ENCODE data around the gene CSTPP1. TPM values are rescaled to one million over a fixed set of nuclear protein-coding genes. Genes with fewer than 3 reads are reported as not detected.

CSTPP1 gene
- polyA plus RNA-seq, 1 experiment, result 48.7 TPM

DNA sequence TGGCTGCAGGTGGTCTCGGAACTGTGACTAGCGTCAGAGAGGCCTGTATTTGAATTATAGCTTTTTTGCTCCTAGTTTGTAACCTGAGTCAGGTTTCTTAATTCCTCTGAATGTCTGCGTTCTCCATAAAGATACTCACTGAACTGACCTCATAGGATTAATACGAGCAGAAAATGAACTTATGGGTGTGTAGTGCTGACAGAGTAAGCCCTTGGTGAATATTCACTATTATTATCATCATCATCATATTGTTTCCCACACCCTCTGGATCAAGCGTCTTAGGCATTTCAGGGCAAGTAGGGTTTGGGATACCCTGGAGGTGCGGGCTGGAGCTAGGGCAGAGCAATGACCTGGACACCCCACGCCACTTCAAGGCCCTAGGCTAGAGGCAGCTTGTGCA is 211.1 kb downstream of the CSTPP1 start:
- POLR2A ChIA-PET, result interaction anchor here (0.6 kb wide), 1 partner anchor 227 kb away, joined by 3 read pairs; no protein-coding TSS in a partner anchor
- no peaks in the 10 kb centered on the region for H3K27me3 ChIP-seq (ENCODE audit: control insufficient read depth, insufficient read depth, low read length)
- H3K36me3 ChIP-seq (ENCODE audit: control insufficient read depth, insufficient read depth, low read length), result no peaks in the 10 kb centered on the region; the same call in 1 of the 2 replicates
- DNase-seq (ENCODE audit: low read depth), result no peak
- CTCF ChIA-PET, result interaction anchor here (0.5 to 1.0 kb wide), 2 partner anchors 25 to 229 kb away, joined by 3 read pairs; no protein-coding TSS in a partner anchor
- TF ChIP-seq, protein P1, sequence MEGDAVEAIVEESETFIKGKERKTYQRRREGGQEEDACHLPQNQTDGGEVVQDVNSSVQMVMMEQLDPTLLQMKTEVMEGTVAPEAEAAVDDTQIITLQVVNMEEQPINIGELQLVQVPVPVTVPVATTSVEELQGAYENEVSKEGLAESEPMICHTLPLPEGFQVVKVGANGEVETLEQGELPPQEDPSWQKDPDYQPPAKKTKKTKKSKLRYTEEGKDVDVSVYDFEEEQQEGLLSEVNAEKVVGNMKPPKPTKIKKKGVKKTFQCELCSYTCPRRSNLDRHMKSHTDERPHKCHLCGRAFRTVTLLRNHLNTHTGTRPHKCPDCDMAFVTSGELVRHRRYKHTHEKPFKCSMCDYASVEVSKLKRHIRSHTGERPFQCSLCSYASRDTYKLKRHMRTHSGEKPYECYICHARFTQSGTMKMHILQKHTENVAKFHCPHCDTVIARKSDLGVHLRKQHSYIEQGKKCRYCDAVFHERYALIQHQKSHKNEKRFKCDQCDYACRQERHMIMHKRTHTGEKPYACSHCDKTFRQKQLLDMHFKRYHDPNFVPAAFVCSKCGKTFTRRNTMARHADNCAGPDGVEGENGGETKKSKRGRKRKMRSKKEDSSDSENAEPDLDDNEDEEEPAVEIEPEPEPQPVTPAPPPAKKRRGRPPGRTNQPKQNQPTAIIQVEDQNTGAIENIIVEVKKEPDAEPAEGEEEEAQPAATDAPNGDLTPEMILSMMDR (IDR thresholded peaks at IDR 0.05; ENCODE audit: insufficient read depth, low read depth, low read length), result no peak
- no peak overlapping the region for H3K4me3 ChIP-seq (ENCODE audit: low read depth, low read length)

DNA sequence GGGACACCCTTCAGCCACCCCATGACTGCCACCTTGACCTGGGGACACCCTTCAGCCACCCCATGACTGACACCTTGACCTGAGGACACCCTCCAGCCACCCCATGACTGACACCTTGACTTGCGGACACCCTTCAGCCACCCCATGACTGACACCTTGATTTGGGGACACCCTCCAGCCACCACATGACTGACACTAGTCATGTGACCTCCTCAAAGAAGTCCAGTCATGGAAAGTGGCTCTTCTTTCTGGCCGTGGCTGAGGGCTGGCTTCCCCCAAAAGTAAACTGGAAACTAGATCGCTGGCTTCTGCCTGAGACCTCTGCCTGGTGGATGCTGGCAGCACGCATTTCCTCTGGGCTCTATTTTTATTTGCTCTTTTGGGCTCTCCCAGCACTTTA is 211.7 kb downstream of the CSTPP1 start:
- CTCF ChIA-PET, result interaction anchor here (1.6 to 1.9 kb wide), 3 partner anchors 13 to 260 kb away, joined by 4 to 7 read pairs (median 6); no protein-coding TSS in a partner anchor
- Histone ChIP-seq H3K36me3 (ENCODE audit: control insufficient read depth, insufficient read depth, low read length) (no peaks in the 10 kb centered on the region; the same call in 1 of the 2 replicates), H3K4me3 (ENCODE audit: low read depth, low read length) (no peak overlapping the region), H3K27me3 (ENCODE audit: control insufficient read depth, insufficient read depth, low read length) (no peaks in the 10 kb centered on the region)
- TF ChIP-seq, protein P1 (IDR thresholded peaks at IDR 0.05; ENCODE audit: insufficient read depth, low read depth, low read length), result no peak
- DNase-seq (ENCODE audit: low read depth), result no peak
- POLR2A ChIA-PET, result no interaction called here

DNA sequence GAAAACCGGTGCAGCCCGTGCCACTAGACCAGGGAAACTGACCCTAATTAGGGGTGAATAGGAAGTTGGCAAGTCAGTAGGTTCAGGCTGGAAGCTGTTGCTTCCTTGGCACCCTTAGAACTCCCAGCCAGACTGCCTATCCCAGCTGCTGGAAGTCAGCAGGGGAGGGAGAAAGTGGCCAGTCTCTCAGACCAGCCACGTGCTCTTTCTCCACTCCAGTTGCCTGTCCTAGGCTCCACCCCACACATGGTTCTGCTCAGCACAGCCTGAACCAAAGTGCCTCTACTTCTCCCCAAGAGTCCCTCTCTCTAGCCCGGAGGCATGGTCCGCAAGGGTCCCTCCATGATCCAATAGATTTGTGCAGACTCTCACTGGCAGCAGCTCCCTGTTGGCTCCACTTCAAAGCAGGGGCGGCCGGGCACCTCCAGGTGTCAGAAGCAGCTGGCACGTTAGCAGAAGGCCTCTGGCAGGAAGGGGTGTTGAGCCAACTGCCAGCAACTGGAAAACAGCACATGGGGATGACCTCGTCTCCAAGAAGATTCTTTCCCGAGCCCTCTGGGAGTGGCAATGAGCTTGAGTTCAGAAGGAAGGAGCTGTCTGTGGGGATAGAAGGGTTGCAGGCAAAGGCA is 212.5 kb downstream of the CSTPP1 start:
- DNase-seq (ENCODE audit: low read depth), result no peak
- no peaks in the 10 kb centered on the region for H3K27me3 ChIP-seq (ENCODE audit: control insufficient read depth, insufficient read depth, low read length)
- POLR2A ChIA-PET, result no interaction called here
- H3K4me3 ChIP-seq (ENCODE audit: low read depth, low read length), result no peak overlapping the region
- CTCF ChIA-PET, result interaction anchor here (0.9 to 1.9 kb wide), 8 partner anchors 12 to 268 kb away, joined by 3 to 7 read pairs (median 4); no protein-coding TSS in a partner anchor
- TF ChIP-seq, protein P1 (IDR thresholded peaks at IDR 0.05; ENCODE audit: insufficient read depth, low read depth, low read length), result no peak
- H3K36me3 ChIP-seq (ENCODE audit: control insufficient read depth, insufficient read depth, low read length), result no peaks in the 10 kb centered on the region; the same call in 1 of the 2 replicates

DNA sequence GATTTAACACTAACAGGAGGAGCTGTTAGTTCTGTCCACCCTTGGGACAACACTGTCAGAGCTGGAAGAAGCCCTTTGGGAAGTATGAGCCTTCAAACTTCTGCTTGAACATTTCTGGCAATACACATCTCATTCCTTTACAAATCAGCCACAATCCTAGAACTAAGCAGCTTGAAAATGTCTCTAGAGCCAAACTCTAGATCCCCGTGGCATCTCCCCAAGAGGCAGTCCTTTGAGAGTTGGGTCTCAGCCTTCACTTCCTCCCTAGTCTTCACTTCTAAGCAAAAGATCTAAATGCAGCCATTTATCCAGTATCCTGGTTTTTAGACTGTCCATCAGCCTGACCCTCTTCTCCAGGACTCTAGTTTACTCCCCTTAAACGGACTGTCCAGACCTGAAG is 213.2 kb downstream of the CSTPP1 start:
- H3K4me3 ChIP-seq (ENCODE audit: low read depth, low read length), result no peak overlapping the region
- TF ChIP-seq, protein P1 (IDR thresholded peaks at IDR 0.05; ENCODE audit: insufficient read depth, low read depth, low read length), result no peak
- H3K36me3 ChIP-seq (ENCODE audit: control insufficient read depth, insufficient read depth, low read length), result no peaks in the 10 kb centered on the region; the same call in 1 of the 2 replicates
- POLR2A ChIA-PET, result no interaction called here
- CTCF ChIA-PET, result interaction anchor here (0.9 to 1.9 kb wide), 8 partner anchors 11 to 268 kb away, joined by 3 to 7 read pairs (median 4); no protein-coding TSS in a partner anchor
- no peaks in the 10 kb centered on the region for H3K27me3 ChIP-seq (ENCODE audit: control insufficient read depth, insufficient read depth, low read length)
- no peak for DNase-seq (ENCODE audit: low read depth)

DNA sequence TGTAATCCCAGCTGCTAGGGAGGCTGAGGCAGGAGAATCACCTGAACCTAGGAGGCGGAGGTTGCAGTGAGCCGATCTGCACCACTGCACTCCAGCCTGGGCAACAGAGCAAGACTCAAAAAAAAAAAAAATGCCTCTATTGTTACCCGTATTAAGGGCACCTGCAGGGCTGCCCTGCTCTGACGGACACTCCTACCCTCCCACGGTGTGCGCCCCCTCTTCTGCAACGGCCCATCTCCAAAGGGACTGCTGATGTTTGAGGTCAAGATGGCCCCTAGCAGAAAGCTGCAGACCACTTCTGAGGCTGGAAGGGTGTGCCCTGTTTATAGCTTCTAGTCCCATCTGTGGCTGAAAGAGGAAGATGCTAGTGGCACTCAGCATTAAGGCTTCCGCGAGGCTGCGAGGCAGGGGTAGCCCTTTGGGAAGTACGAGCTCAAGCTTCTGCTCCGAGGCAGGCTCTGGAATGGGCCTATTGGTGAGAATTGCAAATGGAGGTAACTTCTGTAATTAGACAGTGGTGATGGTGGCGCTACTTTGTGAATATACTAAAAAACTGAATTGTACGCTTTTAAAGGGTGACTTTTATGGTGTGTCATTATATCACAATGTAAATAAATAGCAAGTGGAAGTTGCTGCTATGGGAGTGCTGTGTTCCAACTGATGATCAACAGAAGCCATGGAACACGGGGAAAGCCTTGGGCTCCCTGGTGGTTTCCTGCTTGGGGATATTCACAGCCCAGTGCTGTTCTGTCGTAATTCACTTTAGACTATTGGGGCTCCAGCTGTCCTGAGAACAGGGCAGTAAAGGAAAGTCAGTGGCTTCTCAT is 215.8 kb downstream of the CSTPP1 start:
- H3K27me3 ChIP-seq (ENCODE audit: control insufficient read depth, insufficient read depth, low read length), result no peaks in the 10 kb centered on the region
- ChIA-PET CTCF (interaction anchor here (0.6 to 3.9 kb wide), 43 partner anchors 9 to 372 kb away, joined by 3 to 65 read pairs (median 6); partner anchors contain the start of gene LRP4), POLR2A (interaction anchor here (0.6 to 1.0 kb wide), 2 partner anchors 236 to 310 kb away, joined by 5 to 9 read pairs; no protein-coding TSS in a partner anchor)
- DNase-seq (ENCODE audit: low read depth), result no peak
- TF ChIP-seq, protein P1 (IDR thresholded peaks at IDR 0.05; ENCODE audit: insufficient read depth, low read depth, low read length), result no peak
- H3K4me3 ChIP-seq (ENCODE audit: low read depth, low read length), result no peak overlapping the region
- H3K36me3 ChIP-seq (ENCODE audit: control insufficient read depth, insufficient read depth, low read length), result no peaks in the 10 kb centered on the region; the same call in 1 of the 2 replicates
